ENCODE measurements around the gene MACROH2A1.
"Not testable (repeated sequence)": the region's sequence is repeated elsewhere in the genome, so short reads cannot be mapped to it uniquely, and the experiment has no call there.

DNA sequence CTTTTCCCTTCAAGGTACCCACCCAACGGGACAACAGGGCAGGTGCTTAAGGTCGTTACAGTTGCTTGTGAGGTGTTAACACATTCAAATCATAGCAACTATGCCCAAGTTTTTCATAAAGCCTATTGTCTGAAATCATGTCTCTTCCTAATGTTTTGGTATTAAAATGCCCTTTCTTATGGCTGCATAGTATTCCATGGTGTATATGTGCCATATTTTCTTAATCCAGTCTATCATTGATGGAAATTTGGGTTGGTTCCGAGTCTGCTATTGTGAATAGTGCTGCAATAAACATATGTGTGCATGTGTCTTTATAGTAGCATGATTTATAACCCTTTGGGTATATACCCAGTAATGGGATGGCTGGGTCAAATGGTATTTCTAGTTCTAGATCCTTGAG, 35.7 kb downstream of the MACROH2A1 start:
- TF ChIP-seq, protein P1, sequence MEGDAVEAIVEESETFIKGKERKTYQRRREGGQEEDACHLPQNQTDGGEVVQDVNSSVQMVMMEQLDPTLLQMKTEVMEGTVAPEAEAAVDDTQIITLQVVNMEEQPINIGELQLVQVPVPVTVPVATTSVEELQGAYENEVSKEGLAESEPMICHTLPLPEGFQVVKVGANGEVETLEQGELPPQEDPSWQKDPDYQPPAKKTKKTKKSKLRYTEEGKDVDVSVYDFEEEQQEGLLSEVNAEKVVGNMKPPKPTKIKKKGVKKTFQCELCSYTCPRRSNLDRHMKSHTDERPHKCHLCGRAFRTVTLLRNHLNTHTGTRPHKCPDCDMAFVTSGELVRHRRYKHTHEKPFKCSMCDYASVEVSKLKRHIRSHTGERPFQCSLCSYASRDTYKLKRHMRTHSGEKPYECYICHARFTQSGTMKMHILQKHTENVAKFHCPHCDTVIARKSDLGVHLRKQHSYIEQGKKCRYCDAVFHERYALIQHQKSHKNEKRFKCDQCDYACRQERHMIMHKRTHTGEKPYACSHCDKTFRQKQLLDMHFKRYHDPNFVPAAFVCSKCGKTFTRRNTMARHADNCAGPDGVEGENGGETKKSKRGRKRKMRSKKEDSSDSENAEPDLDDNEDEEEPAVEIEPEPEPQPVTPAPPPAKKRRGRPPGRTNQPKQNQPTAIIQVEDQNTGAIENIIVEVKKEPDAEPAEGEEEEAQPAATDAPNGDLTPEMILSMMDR (IDR thresholded peaks at IDR 0.05; ENCODE audit: low read depth, low read length): not testable (repeated sequence)
- TF ChIP-seq EZH2phosphoT487 (IDR thresholded peaks at IDR 0.05; ENCODE audit: low read depth): not testable (repeated sequence)

Measured in OCI-LY3 (cell line).